Measurements from ENCODE around the gene DPH6. TPM values are rescaled to one million over a fixed set of nuclear protein-coding genes. Genes with fewer than 3 reads are reported as not detected.

The DPH6 gene
- total RNA-seq, 1 experiment from 2014 or later = 5.3 TPM

DNA sequence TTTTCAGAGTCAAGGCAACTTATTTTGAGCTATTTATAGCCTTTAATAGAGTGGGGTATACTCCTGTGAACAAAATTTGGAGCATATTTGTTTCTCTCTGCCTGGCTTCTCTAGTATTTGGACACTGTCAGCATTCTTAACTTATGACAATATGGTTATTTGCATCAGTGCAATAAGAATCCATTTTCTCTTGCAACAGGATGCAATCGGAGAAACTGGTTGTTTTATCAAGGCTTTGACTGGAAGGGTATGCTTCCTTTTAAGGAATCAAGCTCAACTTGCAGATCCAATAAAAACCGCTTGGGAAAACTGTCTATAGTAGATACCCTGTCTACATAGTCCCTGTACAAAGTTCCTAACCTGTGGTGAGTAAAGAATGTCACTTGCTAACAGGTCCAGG, 106.7 kb downstream of the DPH6 start:
- Mint-ChIP-seq H3K9me3 (ENCODE audit: low read depth, unreplicated experiment) (no peaks in the 10 kb centered on the region), H3K27me3 (ENCODE audit: unreplicated experiment) (no peaks in the 10 kb centered on the region), H3K36me3 (ENCODE audit: insufficient read depth, unreplicated experiment) (no peaks in the 10 kb centered on the region), H3K27ac (ENCODE audit: unreplicated experiment) (no peak overlapping the region), H3K4me1 (ENCODE audit: low read depth, unreplicated experiment) (no peaks in the 10 kb centered on the region), H3K4me3 (ENCODE audit: low read depth, unreplicated experiment) (no peak overlapping the region)
- no TSS peak for BruUV-seq (replicated peaks)
- no peak for TF ChIP-seq CTCF (IDR thresholded peaks at IDR 0.05; ENCODE audit: unreplicated experiment)
- CTCF ChIA-PET = no interaction called here
- intact Hi-C loops (cut with micrococcal nuclease; ENCODE audit: unreplicated experiment) = no loop called here
- DNase-seq = no peak

DNA sequence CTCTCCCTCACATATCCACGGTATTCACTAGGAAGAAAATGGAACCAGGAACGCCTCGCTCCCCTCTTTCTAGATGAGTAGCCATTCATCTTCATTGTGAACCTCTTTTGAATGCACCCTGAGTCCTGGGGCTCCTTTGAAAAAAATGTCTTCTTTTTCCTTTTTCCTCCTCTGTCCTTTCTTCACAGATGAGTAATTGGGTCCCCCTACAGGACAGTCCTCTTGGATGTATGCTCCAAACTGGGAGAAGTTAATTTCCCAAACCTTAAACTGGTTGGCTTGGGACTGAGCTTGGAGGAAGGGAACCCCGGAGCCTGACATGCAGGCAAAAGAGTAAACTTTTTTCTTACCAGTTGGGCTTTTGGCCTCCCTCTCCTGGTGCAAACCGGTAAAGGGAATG, 108.8 kb downstream of the DPH6 start:
- no peak for TF ChIP-seq CTCF (IDR thresholded peaks at IDR 0.05; ENCODE audit: unreplicated experiment)
- no peak for DNase-seq
- CTCF ChIA-PET = no interaction called here

DNA sequence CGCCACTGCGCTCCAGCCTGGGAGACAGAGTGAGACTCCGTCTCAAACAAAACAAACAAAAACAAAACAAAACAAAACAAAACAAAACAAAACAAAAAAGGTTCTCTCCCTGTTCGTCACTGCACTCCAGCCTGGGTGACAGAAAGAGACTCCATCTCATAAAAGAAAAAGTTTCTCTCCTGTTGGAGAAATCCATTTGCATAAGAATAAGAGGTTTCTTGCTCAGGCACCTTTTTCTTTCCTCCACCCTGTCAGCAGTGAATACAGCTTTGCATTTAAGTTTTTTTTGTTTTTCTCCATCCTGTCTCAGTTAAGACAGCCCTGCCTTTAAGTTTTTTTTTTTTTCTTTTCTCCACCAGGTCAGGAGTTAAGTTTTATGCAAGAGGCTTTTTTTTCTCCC, 109.5 kb downstream of the DPH6 start:
- H3K27ac Mint-ChIP-seq (ENCODE audit: unreplicated experiment) = no peak overlapping the region
- intact Hi-C loops (cut with micrococcal nuclease; ENCODE audit: unreplicated experiment) = no loop called here
- no peak for TF ChIP-seq CTCF (IDR thresholded peaks at IDR 0.05; ENCODE audit: unreplicated experiment)
- no peaks in the 10 kb centered on the region for H3K9me3 Mint-ChIP-seq (ENCODE audit: low read depth, unreplicated experiment)
- no peak for DNase-seq
- CTCF ChIA-PET = interaction anchor here (0.6 kb wide), 1 partner anchor 1349 kb away, joined by 3 read pairs; no protein-coding TSS in a partner anchor
- no peak overlapping the region for H3K4me3 Mint-ChIP-seq (ENCODE audit: low read depth, unreplicated experiment)
- no peaks in the 10 kb centered on the region for H3K36me3 Mint-ChIP-seq (ENCODE audit: insufficient read depth, unreplicated experiment)
- H3K4me1 Mint-ChIP-seq (ENCODE audit: low read depth, unreplicated experiment) = peaks cover 12% of the 10 kb centered on the region
- H3K27me3 Mint-ChIP-seq (ENCODE audit: unreplicated experiment) = no peaks in the 10 kb centered on the region
- BruUV-seq (replicated peaks) = no TSS peak

More for the DNA sequence above, 108.8 kb downstream of the DPH6 start:
- H3K27ac Mint-ChIP-seq (ENCODE audit: unreplicated experiment) = no peak overlapping the region
- H3K36me3 Mint-ChIP-seq (ENCODE audit: insufficient read depth, unreplicated experiment) = no peaks in the 10 kb centered on the region
- no peaks in the 10 kb centered on the region for H3K9me3 Mint-ChIP-seq (ENCODE audit: low read depth, unreplicated experiment)
- intact Hi-C loops (cut with micrococcal nuclease; ENCODE audit: unreplicated experiment) = no loop called here
- H3K4me1 Mint-ChIP-seq (ENCODE audit: low read depth, unreplicated experiment) = peaks cover 6% of the 10 kb centered on the region
- no TSS peak for BruUV-seq (replicated peaks)
- H3K27me3 Mint-ChIP-seq (ENCODE audit: unreplicated experiment) = no peaks in the 10 kb centered on the region
- H3K4me3 Mint-ChIP-seq (ENCODE audit: low read depth, unreplicated experiment) = no peak overlapping the region

GRCh38 chr15:35431281-35431680, 114.7 kb downstream of the DPH6 start:
- no peaks in the 10 kb centered on the region for H3K9me3 Mint-ChIP-seq (ENCODE audit: low read depth, unreplicated experiment)
- CTCF ChIA-PET = no interaction called here
- no peak for DNase-seq
- H3K27ac Mint-ChIP-seq (ENCODE audit: unreplicated experiment) = no peak overlapping the region
- peaks cover 24% of the 10 kb centered on the region for H3K4me1 Mint-ChIP-seq (ENCODE audit: low read depth, unreplicated experiment)
- H3K36me3 Mint-ChIP-seq (ENCODE audit: insufficient read depth, unreplicated experiment) = no peaks in the 10 kb centered on the region
- intact Hi-C loops (cut with micrococcal nuclease; ENCODE audit: unreplicated experiment) = no loop called here
- TF ChIP-seq CTCF (IDR thresholded peaks at IDR 0.05; ENCODE audit: unreplicated experiment) = no peak
- BruUV-seq (replicated peaks) = no TSS peak
- H3K27me3 Mint-ChIP-seq (ENCODE audit: unreplicated experiment) = no peaks in the 10 kb centered on the region
- no peak overlapping the region for H3K4me3 Mint-ChIP-seq (ENCODE audit: low read depth, unreplicated experiment)
